NT2/D1 (cell line): ENCODE data around the gene SERBP1.

Source experiments
- SUZ12 ChIP-seq: IDR thresholded peaks from 2 replicates; pipeline ENCODE4 v1.6.1; 2011; ENCODE audit not compliant: insufficient read length, insufficient read depth; ENCODE audit errors: extremely low read depth
- YY1 ChIP-seq: IDR thresholded peaks from 2 replicates; pipeline ENCODE4 v1.6.1; 2011; ENCODE audit not compliant: insufficient read length, insufficient read depth
- ZNF274 ChIP-seq: IDR thresholded peaks from 2 replicates; pipeline ENCODE4 v1.6.1; 2011; ENCODE audit warnings: mild to moderate bottlenecking, low read depth, low read length

DNA sequence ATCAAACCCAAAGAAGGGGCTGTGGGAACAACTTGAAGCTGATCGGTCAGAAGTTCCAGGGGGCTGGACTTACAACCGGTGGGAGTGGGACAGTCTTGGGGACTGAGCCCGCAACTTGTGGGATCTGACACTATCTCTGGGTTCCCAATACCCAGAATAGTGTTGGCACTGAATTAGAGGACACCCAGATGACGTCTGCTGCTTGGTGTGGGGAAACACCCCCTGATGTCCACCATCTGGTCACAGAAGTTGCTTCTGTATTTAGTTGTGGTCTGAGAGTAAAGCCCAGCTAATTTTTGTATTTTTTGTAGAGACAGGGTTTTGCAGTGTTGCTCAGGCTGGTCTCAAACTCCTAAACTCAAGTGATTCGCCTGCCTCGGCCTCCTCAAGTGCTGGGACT is 28.8 kb downstream of the SERBP1 start:
- TF ChIP-seq YY1 (no peak), ZNF274 (no peak), SUZ12 (no peak)
